ENCODE measurements around the gene OLFM1.

The OLFM1 gene

DNA sequence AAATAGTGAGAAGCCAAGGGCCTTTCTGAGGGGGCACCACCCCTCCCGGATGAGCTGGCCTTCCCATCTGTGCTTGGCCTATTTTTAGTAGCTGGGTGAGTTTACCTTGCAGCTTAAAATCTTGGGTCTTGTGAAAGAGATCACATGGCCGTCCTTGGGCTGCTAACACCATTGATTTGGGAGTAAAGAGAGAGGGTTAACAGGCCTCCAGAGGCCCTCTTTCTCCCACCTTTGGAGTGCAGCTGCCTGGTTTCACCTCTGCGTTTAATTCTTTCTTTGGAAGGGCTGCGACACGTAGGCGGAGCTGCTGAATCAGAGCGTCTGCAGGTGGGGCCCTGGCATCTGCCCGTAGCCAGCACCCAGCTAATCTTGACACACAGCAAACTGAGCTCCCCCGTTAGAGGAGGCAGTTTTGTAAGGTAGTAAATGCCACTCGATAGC is 12.8 kb downstream of the OLFM1 start:
- H3K4me1 Mint-ChIP-seq = no peaks in the 10 kb centered on the region
- no peak overlapping the region for H3K27ac Mint-ChIP-seq
- no peak for ATAC-seq
- no peak overlapping the region for H3K4me3 Mint-ChIP-seq
- no peaks in the 10 kb centered on the region for H3K36me3 Mint-ChIP-seq (ENCODE audit: low read depth)
- DNase-seq = no peak
- H3K9me3 Mint-ChIP-seq = no peaks in the 10 kb centered on the region
- peaks cover 27% of the 10 kb centered on the region for H3K27me3 Mint-ChIP-seq

- Mint-ChIP-seq H3K36me3 (ENCODE audit: low read depth) (no peaks in the 10 kb centered on the region), H3K4me3 (no peak overlapping the region), H3K27me3 (peaks cover 27% of the 10 kb centered on the region), H3K4me1 (no peaks in the 10 kb centered on the region), H3K9me3 (no peaks in the 10 kb centered on the region), H3K27ac (no peak overlapping the region)
- DNase-seq = no peak
- no peak for ATAC-seq
Measured at GRCh38 chr9:135100725-135101410, 13.4 kb downstream of the OLFM1 start.

DNA sequence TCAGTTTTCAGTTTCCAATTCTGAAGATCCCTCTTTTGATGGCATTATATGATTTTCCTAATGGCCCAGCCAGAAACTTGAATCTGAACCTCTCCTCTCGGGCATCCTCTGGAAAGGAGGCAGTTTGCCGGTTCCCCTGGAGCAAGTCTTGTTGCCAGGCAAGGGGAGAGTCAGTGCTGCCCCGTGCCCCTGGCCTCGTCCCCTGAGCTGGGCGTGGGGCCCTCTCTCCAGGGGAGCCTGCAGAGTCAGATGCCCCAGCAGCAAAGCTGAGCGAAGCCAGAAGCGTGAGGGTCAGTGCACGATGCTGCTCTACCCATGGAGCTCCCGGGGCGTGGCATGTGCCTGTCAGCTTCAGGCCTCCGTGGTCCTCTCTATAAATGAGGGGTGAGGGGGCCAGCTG is 14.0 kb downstream of the OLFM1 start:
- no peak overlapping the region for H3K4me3 Mint-ChIP-seq
- H3K27me3 Mint-ChIP-seq = peaks cover 27% of the 10 kb centered on the region
- H3K36me3 Mint-ChIP-seq (ENCODE audit: low read depth) = no peaks in the 10 kb centered on the region
- DNase-seq (no peak), ATAC-seq (no peak)
- no peaks in the 10 kb centered on the region for H3K4me1 Mint-ChIP-seq
- no peaks in the 10 kb centered on the region for H3K9me3 Mint-ChIP-seq
- no peak overlapping the region for H3K27ac Mint-ChIP-seq

DNA sequence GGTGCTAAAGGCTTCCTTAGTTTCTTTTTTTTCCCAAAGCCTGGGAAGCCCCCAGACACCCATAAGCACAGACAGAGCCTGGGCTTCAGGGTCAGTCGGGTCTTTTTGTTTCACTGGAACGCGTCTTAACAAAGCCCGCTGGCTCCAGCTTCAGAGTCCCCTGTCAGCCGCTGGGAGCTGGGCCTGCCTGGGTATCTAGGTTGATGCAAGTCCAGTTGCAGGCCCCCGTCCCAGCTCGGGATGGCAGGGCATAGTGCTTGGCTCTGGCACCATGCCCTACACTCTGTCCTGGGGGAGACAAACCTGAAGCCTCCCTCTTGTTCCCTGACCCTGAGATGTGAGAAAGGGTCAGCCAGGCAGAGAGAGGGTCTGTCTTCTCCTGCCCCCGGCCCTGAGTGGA is 14.5 kb downstream of the OLFM1 start:
- ATAC-seq (no peak), DNase-seq (no peak)
- peaks cover 29% of the 10 kb centered on the region for H3K27me3 Mint-ChIP-seq
- H3K4me3 Mint-ChIP-seq = no peak overlapping the region
- no peaks in the 10 kb centered on the region for H3K36me3 Mint-ChIP-seq (ENCODE audit: low read depth)
- no peaks in the 10 kb centered on the region for H3K4me1 Mint-ChIP-seq
- H3K27ac Mint-ChIP-seq = no peak overlapping the region
- no peaks in the 10 kb centered on the region for H3K9me3 Mint-ChIP-seq

GRCh38 chr9:135102331-135102730 is 14.9 kb downstream of the OLFM1 start:
- Mint-ChIP-seq H3K4me3 (no peak overlapping the region), H3K4me1 (no peaks in the 10 kb centered on the region), H3K27ac (no peak overlapping the region), H3K9me3 (no peaks in the 10 kb centered on the region), H3K27me3 (peaks cover 29% of the 10 kb centered on the region), H3K36me3 (ENCODE audit: low read depth) (no peaks in the 10 kb centered on the region)
- DNase-seq (no peak), ATAC-seq (no peak)

- Mint-ChIP-seq H3K36me3 (ENCODE audit: low read depth) (no peaks in the 10 kb centered on the region), H3K9me3 (no peaks in the 10 kb centered on the region), H3K27me3 (peaks cover 33% of the 10 kb centered on the region), H3K4me1 (no peaks in the 10 kb centered on the region), H3K4me3 (no peak overlapping the region), H3K27ac (no peak overlapping the region)
- DNase-seq (no peak), ATAC-seq (no peak)
Measured at GRCh38 chr9:135103001-135103446, 15.6 kb downstream of the OLFM1 start.

- H3K9me3 Mint-ChIP-seq = no peaks in the 10 kb centered on the region
- peaks cover 34% of the 10 kb centered on the region for H3K27me3 Mint-ChIP-seq
- no peak overlapping the region for H3K27ac Mint-ChIP-seq
- peaks cover 2% of the 10 kb centered on the region for H3K4me1 Mint-ChIP-seq
- no peak overlapping the region for H3K4me3 Mint-ChIP-seq
- DNase-seq (no peak), ATAC-seq (no peak)
- no peaks in the 10 kb centered on the region for H3K36me3 Mint-ChIP-seq (ENCODE audit: low read depth)
Measured at GRCh38 chr9:135103931-135104639, 16.6 kb downstream of the OLFM1 start.

DNA sequence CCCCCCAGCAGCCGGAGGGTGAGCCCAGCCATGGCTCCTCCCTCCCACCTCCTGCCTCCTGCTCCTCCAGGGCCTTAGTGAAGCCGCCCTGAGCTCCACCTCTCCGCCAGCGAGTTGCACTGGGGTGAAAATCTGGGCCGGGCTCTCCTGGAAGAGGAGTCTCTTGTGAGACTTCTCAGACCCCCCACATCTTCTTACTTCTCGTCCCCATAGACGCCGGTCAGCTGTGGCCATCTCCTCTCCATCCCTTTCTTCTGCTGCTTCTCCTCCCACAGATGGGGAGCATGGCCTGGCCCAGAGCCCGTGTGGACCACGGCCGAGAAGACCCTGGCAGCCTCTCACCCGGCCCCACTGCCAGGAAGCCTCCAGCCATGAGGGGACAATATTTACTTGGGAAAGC is 17.3 kb downstream of the OLFM1 start:
- Mint-ChIP-seq H3K36me3 (ENCODE audit: low read depth) (no peaks in the 10 kb centered on the region), H3K9me3 (no peaks in the 10 kb centered on the region), H3K27ac (no peak overlapping the region), H3K27me3 (peaks cover 29% of the 10 kb centered on the region), H3K4me3 (no peak overlapping the region), H3K4me1 (peaks cover 2% of the 10 kb centered on the region)
- DNase-seq (no peak), ATAC-seq (no peak)

DNA sequence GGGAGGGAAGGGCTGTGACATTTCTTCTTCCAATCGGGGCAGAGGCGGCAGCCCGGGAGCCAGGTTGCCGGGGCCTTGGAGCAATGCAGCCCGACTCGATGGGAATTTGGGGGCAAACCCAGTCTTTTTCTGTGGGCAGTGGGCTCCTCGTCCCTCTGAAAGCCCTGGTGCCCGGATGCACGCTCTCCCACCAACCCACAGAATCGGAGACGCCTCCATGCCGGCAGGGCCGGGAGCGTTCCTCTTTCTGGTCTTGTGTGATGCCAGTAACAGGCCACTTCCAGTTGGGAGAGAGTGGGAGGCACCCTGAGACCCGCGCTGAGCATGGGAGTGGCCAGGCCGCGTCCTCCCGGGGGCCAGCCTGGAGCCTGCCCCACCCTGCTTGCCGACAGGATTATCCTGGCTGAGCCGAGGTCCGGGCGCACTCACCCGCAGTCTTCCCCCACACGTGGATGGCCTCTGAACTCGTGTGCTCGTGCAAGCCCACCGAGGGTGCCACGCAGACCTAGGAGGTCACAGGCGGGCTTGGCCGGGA is 17.8 kb downstream of the OLFM1 start:
- H3K27me3 Mint-ChIP-seq = peaks cover 31% of the 10 kb centered on the region
- H3K4me3 Mint-ChIP-seq = no peak overlapping the region
- DNase-seq (no peak), ATAC-seq (no peak)
- no peaks in the 10 kb centered on the region for H3K9me3 Mint-ChIP-seq
- no peaks in the 10 kb centered on the region for H3K36me3 Mint-ChIP-seq (ENCODE audit: low read depth)
- no peak overlapping the region for H3K27ac Mint-ChIP-seq
- peaks cover 2% of the 10 kb centered on the region for H3K4me1 Mint-ChIP-seq

DNA sequence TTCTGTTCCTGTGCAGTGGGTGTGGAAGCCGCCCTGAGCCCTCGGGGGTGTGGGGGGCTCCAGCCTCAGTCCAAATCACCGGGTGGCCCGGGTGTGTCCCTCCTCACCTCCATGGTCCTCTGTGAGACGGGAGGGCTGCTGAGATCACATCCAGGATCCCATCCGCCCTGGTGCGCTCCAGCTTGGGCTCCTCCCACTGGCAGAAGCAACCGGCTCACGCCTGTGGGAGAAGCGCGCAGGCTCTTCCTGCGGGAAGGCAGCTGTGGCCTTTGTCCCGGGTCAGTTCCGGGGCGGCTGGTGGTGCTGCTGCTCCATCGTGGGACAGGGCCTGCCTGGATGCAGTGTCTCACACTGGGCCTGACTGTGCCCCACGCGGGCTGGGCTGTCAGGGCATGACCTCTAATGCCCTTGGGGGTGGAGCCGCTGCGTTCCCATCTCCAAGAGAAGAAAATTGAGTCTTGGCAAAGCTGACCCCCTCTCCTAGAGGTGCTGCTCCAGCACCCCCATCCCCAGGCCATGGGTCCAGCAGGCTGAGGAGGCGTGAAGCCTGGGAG is 18.5 kb downstream of the OLFM1 start:
- ATAC-seq (no peak), DNase-seq (no peak)
- Mint-ChIP-seq H3K27ac (no peak overlapping the region), H3K4me1 (peaks cover 2% of the 10 kb centered on the region), H3K4me3 (no peak overlapping the region), H3K27me3 (peaks cover 31% of the 10 kb centered on the region), H3K36me3 (ENCODE audit: low read depth) (no peaks in the 10 kb centered on the region), H3K9me3 (no peaks in the 10 kb centered on the region)

DNA sequence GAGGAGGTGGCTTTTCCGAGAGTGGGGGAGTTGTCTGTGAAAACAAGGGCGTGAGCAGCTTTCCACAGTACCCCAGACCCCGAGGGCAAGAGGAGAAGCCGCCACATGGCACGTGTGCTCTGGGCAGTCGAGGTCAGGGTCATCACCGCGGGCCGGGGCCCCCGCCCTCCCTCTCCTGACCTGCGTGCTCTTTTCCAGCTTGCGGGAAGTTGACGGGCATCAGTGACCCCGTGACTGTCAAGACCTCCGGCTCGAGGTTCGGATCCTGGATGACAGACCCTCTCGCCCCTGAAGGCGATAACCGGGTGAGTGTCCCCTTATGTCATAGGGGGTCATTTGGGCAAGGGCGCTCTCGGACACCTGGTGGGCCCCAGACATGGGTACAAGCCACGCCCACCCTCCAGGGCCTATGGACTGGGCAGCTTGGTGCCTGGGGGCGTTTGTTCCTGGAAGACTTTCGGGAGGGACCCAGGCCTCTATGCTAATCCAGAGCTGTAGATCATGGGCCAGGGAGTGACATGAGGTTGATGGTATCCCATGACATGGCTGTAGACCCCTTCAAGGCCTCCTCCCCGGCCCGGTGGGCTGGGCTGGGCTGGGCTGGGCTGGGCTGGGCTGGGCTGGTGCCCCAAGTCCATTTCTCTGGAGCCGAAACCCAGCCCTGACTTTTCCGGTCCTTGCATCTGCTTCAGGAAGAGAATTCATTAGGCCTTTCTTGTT is 19.2 kb downstream of the OLFM1 start:
- ATAC-seq (no peak), DNase-seq (no peak)
- Mint-ChIP-seq H3K9me3 (no peaks in the 10 kb centered on the region), H3K27ac (no peak overlapping the region), H3K36me3 (ENCODE audit: low read depth) (no peaks in the 10 kb centered on the region), H3K4me3 (no peak overlapping the region), H3K27me3 (peaks cover 34% of the 10 kb centered on the region), H3K4me1 (peaks cover 2% of the 10 kb centered on the region)

GRCh38 chr9:135107581-135108235 is 20.2 kb downstream of the OLFM1 start:
- Mint-ChIP-seq H3K36me3 (ENCODE audit: low read depth) (no peaks in the 10 kb centered on the region), H3K9me3 (no peaks in the 10 kb centered on the region), H3K4me1 (peaks cover 2% of the 10 kb centered on the region), H3K27ac (no peak overlapping the region), H3K27me3 (peaks cover 33% of the 10 kb centered on the region), H3K4me3 (no peak overlapping the region)
- DNase-seq (no peak), ATAC-seq (no peak)

GRCh38 chr9:135108831-135109510 is 21.5 kb downstream of the OLFM1 start:
- Mint-ChIP-seq H3K9me3 (no peaks in the 10 kb centered on the region), H3K27ac (no peak overlapping the region), H3K4me3 (no peak overlapping the region), H3K27me3 (peaks cover 31% of the 10 kb centered on the region), H3K36me3 (ENCODE audit: low read depth) (no peaks in the 10 kb centered on the region), H3K4me1 (peaks cover 2% of the 10 kb centered on the region)
- ATAC-seq (no peak), DNase-seq (no peak)

DNA sequence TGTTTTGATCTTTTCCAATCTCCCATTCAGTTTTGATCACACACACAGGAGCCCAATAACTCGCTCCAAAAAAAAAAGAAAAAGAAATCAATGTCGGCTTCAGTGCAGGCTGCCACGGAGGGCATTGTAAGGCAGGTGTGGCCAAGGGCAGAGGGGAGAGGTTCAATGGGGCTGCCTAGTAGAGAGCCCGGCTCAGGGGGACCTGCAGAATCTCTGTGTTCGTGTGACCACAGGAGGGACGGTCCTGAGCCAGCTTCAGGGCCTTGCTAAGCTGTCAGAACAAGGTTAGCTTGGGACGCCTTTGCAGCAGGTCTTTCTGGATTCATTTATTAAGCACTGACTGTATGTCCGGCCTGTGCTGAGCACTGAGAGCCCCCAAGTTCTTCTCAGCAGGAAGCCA is 22.2 kb downstream of the OLFM1 start:
- Mint-ChIP-seq H3K4me1 (peaks cover 2% of the 10 kb centered on the region), H3K36me3 (ENCODE audit: low read depth) (no peaks in the 10 kb centered on the region), H3K27me3 (peaks cover 29% of the 10 kb centered on the region), H3K27ac (no peak overlapping the region), H3K9me3 (no peaks in the 10 kb centered on the region), H3K4me3 (no peak overlapping the region)
- DNase-seq = no peak
- ATAC-seq = no peak
